Fibroblast of lung (primary cell): ENCODE results near the gene WDR90. TPM values are rescaled to one million over a fixed set of nuclear protein-coding genes. Genes with fewer than 3 reads are reported as not detected.

Experiments used
- DNase-seq, 2 donors: peaks; one replicate each; pipeline versions ENCODE4 v3.0.0 to v3.0.0-alpha.2; 2010; ENCODE audit warnings: low read depth in 2 of 2
- H2AFZ ChIP-seq: 2 replicates; pipeline ENCODE4 v1.5.1; 2012; ENCODE audit warnings: low read length, control low read depth, inconsistent platforms
- H3K27ac ChIP-seq: 2 replicates; pipeline ENCODE4 v1.5.1; 2011; ENCODE audit warnings: low read length, control low read depth; ENCODE audit not compliant: insufficient read depth
- H3K27me3 ChIP-seq: 2 replicates; pipeline ENCODE4 v1.5.1; 2011; ENCODE audit warnings: mild to moderate bottlenecking, low read length; ENCODE audit not compliant: control insufficient read depth, insufficient read depth
- H3K36me3 ChIP-seq: 2 replicates; pipeline ENCODE4 v1.5.1; 2011; ENCODE audit warnings: low read length; ENCODE audit not compliant: control insufficient read depth, insufficient read depth
- H3K4me1 ChIP-seq: 2 replicates; pipeline ENCODE4 v1.5.1; 2011; ENCODE audit warnings: low read length; ENCODE audit not compliant: control insufficient read depth, insufficient read depth; ENCODE audit errors: extremely low read depth
- H3K4me2 ChIP-seq: 2 replicates; pipeline ENCODE4 v1.5.1; 2011; ENCODE audit warnings: low read length, control low read depth; ENCODE audit not compliant: insufficient read depth; ENCODE audit errors: extremely low read depth
- H3K4me3 ChIP-seq, 4 experiments: fragments of 200-600 bp in 1 of 4; sonication (generic) in 1 of 4; replicated peaks in 1 of 4; 2 replicates each; pipeline ENCODE4 v1.5.1; 2011 to 2016; ENCODE audit warnings: low read length in 4 of 4, low read depth in 3 of 4, mild to moderate bottlenecking in 3 of 4, control low read depth in 2 of 4, inconsistent platforms in 1 of 4, mixed read lengths in 1 of 4; ENCODE audit not compliant: insufficient read depth in 1 of 4; ENCODE audit errors: control extremely low read depth in 1 of 4
- H3K79me2 ChIP-seq: 2 replicates; pipeline ENCODE4 v1.5.1; 2012; ENCODE audit warnings: mild to moderate bottlenecking, low read length, inconsistent platforms; ENCODE audit not compliant: control insufficient read depth, insufficient read depth
- H3K9ac ChIP-seq: 2 replicates; pipeline ENCODE4 v1.5.1; 2011; ENCODE audit warnings: mild to moderate bottlenecking, low read length, control low read depth; ENCODE audit not compliant: insufficient read depth
- H3K9me3 ChIP-seq: 2 replicates; pipeline ENCODE4 v1.5.1; 2012; ENCODE audit warnings: low read depth, low read length; ENCODE audit not compliant: control insufficient read depth, insufficient read depth
- H4K20me1 ChIP-seq: 2 replicates; pipeline ENCODE4 v1.5.1; 2011; ENCODE audit warnings: low read length; ENCODE audit not compliant: control insufficient read depth, insufficient read depth; ENCODE audit errors: extremely low read depth
- CTCF ChIP-seq, 2 donors: IDR thresholded peaks in 1 of 2; conservative IDR thresholded peaks in 1 of 2; 1 replicate in 1 of 2; 2 replicates in 1 of 2; pipeline ENCODE4 v1.5.1; 2011 to 2012; ENCODE audit warnings: low read length in 2 of 2, control low read depth in 1 of 2, inconsistent platforms in 1 of 2, low read depth in 1 of 2, mild to moderate bottlenecking in 1 of 2
- EZH2 ChIP-seq: IDR thresholded peaks from 2 replicates; pipeline ENCODE4 v1.5.1; 2012; ENCODE audit warnings: low read length, control low read depth, mild to moderate bottlenecking; ENCODE audit errors: missing control alignments
- polyA plus RNA-seq, 2 donors: library from polyadenylated mRNA; depleted of rRNA in 1 of 2; stranded (reverse) in 1 of 2; unstranded in 1 of 2; fragments of >200 nt; gene quantifications; 2 replicates each; pipeline ENCODE4 v1.2.1, GENCODE V29; 2011 to 2012; ENCODE audit warnings: missing spikeins in 1 of 2
- total RNA-seq: library from RNA; depleted of rRNA; stranded (reverse); fragments of >200 nt; gene quantifications from 2 replicates; pipeline ENCODE4 v1.2.1, GENCODE V29; 2014

WDR90 gene
- total and polyA plus RNA-seq, 2 donors (not counting 1 experiment from before 2014, with no cell fraction given) = 2.9 to 4.8 TPM

- Histone ChIP-seq H3K36me3 (peaks cover 39% of the 10 kb centered on the region), H4K20me1 (no peaks in the 10 kb centered on the region), H2AFZ (no peak overlapping the region), H3K79me2 (peaks cover 23% of the 10 kb centered on the region), H3K27ac (peak overlapping the region; percentile 73), H3K4me2 (peak overlapping the region; percentile 94), H3K4me3 (peak overlapping the region; percentile 66 to 90 (median 88)), H3K27me3 (no peaks in the 10 kb centered on the region), H3K9ac (peak overlapping the region; percentile 89), H3K4me1 (peaks cover 7% of the 10 kb centered on the region), H3K9me3 (no peaks in the 10 kb centered on the region)
- DNase-seq = no peak
- TF ChIP-seq EZH2 = no peak
- TF ChIP-seq CTCF (conservative IDR thresholded peaks at IDR 0.05 in 1 of 2, IDR thresholded peaks at IDR 0.05 in 1 of 2; ENCODE audit: low read depth in 1 of 2, low read length in 2 of 2) = no peak
These were observed 19.5 kb downstream of the WDR90 start for GRCh38 chr16:668519-669171.

- peak overlapping the region; percentile 94 for H3K4me2 ChIP-seq
These were observed 20.5 kb downstream of the WDR90 start for GRCh38 chr16:669666-670065.

More at GRCh38 chr16:669666-670065, 20.5 kb downstream of the WDR90 start:
- Histone ChIP-seq H3K27me3 (no peaks in the 10 kb centered on the region), H3K9ac (no peak overlapping the region), H3K79me2 (peaks cover 23% of the 10 kb centered on the region), H2AFZ (no peak overlapping the region), H3K27ac (no peak overlapping the region), H3K4me1 (peaks cover 7% of the 10 kb centered on the region), H3K4me3 (peak overlapping the region in 2 of 4 experiments; percentile 87 to 90), H3K9me3 (no peaks in the 10 kb centered on the region), H4K20me1 (no peaks in the 10 kb centered on the region), H3K36me3 (peaks cover 37% of the 10 kb centered on the region)
- DNase-seq = no peak
- TF ChIP-seq EZH2 (no peak), CTCF (conservative IDR thresholded peaks at IDR 0.05 in 1 of 2, IDR thresholded peaks at IDR 0.05 in 1 of 2; ENCODE audit: low read depth in 1 of 2, low read length in 2 of 2) (no peak)
